Measurements from ENCODE around the gene HHAT. TPM values are rescaled to one million over a fixed set of nuclear protein-coding genes. Genes with fewer than 3 reads are reported as not detected.

The HHAT gene
- polyA plus RNA-seq, 2 donors, result 1.6 to 1.8 TPM

GRCh38 chr1:210374600-210374953, 45.9 kb downstream of the HHAT start:
- peaks cover 2 to 3% of the 10 kb centered on the region in 2 donors for H3K4me1 ChIP-seq (ENCODE audit: control insufficient read depth in 2 of 2, insufficient read depth in 2 of 2, low read length in 1 of 2)
- H3K4me3 ChIP-seq (ENCODE audit: low read depth in 1 of 2, low read length in 2 of 2), result no peak overlapping the region
- peak overlapping the region in 1 of 2 donors; percentile 40 for H3K27ac ChIP-seq (ENCODE audit: low read depth in 2 of 2, low read length in 1 of 2)
- no peaks in the 10 kb centered on the region for H3K9me3 ChIP-seq (ENCODE audit: control insufficient read depth in 2 of 2, insufficient read depth in 1 of 2, low read depth in 1 of 2, low read length in 1 of 2)
- no peaks in the 10 kb centered on the region for H3K36me3 ChIP-seq (ENCODE audit: control insufficient read depth in 2 of 2, insufficient read depth in 2 of 2, low read length in 1 of 2)
- 54 to 59% methylated on average over 4 of the region's 4 CpGs for WGBS, 2 donors
- H3K27me3 ChIP-seq (ENCODE audit: control insufficient read depth in 1 of 2, insufficient read depth in 2 of 2, low read length in 2 of 2), result no peaks in the 10 kb centered on the region

GRCh38 chr1:210376836-210377372, 48.2 kb downstream of the HHAT start:
- Histone ChIP-seq H3K4me3 (ENCODE audit: low read depth in 1 of 2, low read length in 2 of 2) (no peak overlapping the region), H3K27me3 (ENCODE audit: control insufficient read depth in 1 of 2, insufficient read depth in 2 of 2, low read length in 2 of 2) (no peaks in the 10 kb centered on the region), H3K27ac (ENCODE audit: low read depth in 2 of 2, low read length in 1 of 2) (no peak overlapping the region), H3K9me3 (ENCODE audit: control insufficient read depth in 2 of 2, insufficient read depth in 1 of 2, low read depth in 1 of 2, low read length in 1 of 2) (no peaks in the 10 kb centered on the region), H3K36me3 (ENCODE audit: control insufficient read depth in 2 of 2, insufficient read depth in 2 of 2, low read length in 1 of 2) (no peaks in the 10 kb centered on the region), H3K4me1 (ENCODE audit: control insufficient read depth in 2 of 2, insufficient read depth in 2 of 2, low read length in 1 of 2) (peaks cover 2 to 3% of the 10 kb centered on the region in 2 donors)
- WGBS, 2 donors, result 15 to 33% methylated on average over 1 of the region's 1 CpG

GRCh38 chr1:210377731-210378333, 49.1 kb downstream of the HHAT start:
- WGBS, 2 donors, result 64 to 79% methylated on average over 3 of the region's 3 CpGs
- Histone ChIP-seq H3K27ac (ENCODE audit: low read depth in 2 of 2, low read length in 1 of 2) (no peak overlapping the region), H3K36me3 (ENCODE audit: control insufficient read depth in 2 of 2, insufficient read depth in 2 of 2, low read length in 1 of 2) (no peaks in the 10 kb centered on the region), H3K27me3 (ENCODE audit: control insufficient read depth in 1 of 2, insufficient read depth in 2 of 2, low read length in 2 of 2) (no peaks in the 10 kb centered on the region), H3K9me3 (ENCODE audit: control insufficient read depth in 2 of 2, insufficient read depth in 1 of 2, low read depth in 1 of 2, low read length in 1 of 2) (no peaks in the 10 kb centered on the region), H3K4me1 (ENCODE audit: control insufficient read depth in 2 of 2, insufficient read depth in 2 of 2, low read length in 1 of 2) (peaks cover 2 to 3% of the 10 kb centered on the region in 2 donors), H3K4me3 (ENCODE audit: low read depth in 1 of 2, low read length in 2 of 2) (no peak overlapping the region)

- 55 to 78% methylated on average over 1 of the region's 1 CpG for WGBS, 2 donors
- Histone ChIP-seq H3K27me3 (ENCODE audit: control insufficient read depth in 1 of 2, insufficient read depth in 2 of 2, low read length in 2 of 2) (no peaks in the 10 kb centered on the region), H3K4me3 (ENCODE audit: low read depth in 1 of 2, low read length in 2 of 2) (no peak overlapping the region)
Measured at GRCh38 chr1:210378736-210379135, 50.0 kb downstream of the HHAT start.

GRCh38 chr1:210381934-210382333, 53.2 kb downstream of the HHAT start:
- whole genome bisulfite sequencing, 2 donors, result 86 to 87% methylated on average over 4 of the region's 4 CpGs
- Histone ChIP-seq H3K27ac (ENCODE audit: low read depth in 2 of 2, low read length in 1 of 2) (no peak overlapping the region), H3K4me3 (ENCODE audit: low read depth in 1 of 2, low read length in 2 of 2) (no peak overlapping the region), H3K36me3 (ENCODE audit: control insufficient read depth in 2 of 2, insufficient read depth in 2 of 2, low read length in 1 of 2) (no peaks in the 10 kb centered on the region), H3K4me1 (ENCODE audit: control insufficient read depth in 2 of 2, insufficient read depth in 2 of 2, low read length in 1 of 2) (peaks cover 0 to 2% of the 10 kb centered on the region in 2 donors), H3K27me3 (ENCODE audit: control insufficient read depth in 1 of 2, insufficient read depth in 2 of 2, low read length in 2 of 2) (no peaks in the 10 kb centered on the region), H3K9me3 (ENCODE audit: control insufficient read depth in 2 of 2, insufficient read depth in 1 of 2, low read depth in 1 of 2, low read length in 1 of 2) (no peaks in the 10 kb centered on the region)

More at GRCh38 chr1:210378736-210379135, 50.0 kb downstream of the HHAT start:
- H3K27ac ChIP-seq (ENCODE audit: low read depth in 2 of 2, low read length in 1 of 2), result peak overlapping the region in 1 of 2 donors; percentile 22
- no peaks in the 10 kb centered on the region for H3K9me3 ChIP-seq (ENCODE audit: control insufficient read depth in 2 of 2, insufficient read depth in 1 of 2, low read depth in 1 of 2, low read length in 1 of 2)
- no peaks in the 10 kb centered on the region for H3K36me3 ChIP-seq (ENCODE audit: control insufficient read depth in 2 of 2, insufficient read depth in 2 of 2, low read length in 1 of 2)
- peaks cover 2 to 3% of the 10 kb centered on the region in 2 donors for H3K4me1 ChIP-seq (ENCODE audit: control insufficient read depth in 2 of 2, insufficient read depth in 2 of 2, low read length in 1 of 2)

- Histone ChIP-seq H3K27me3 (ENCODE audit: control insufficient read depth in 1 of 2, insufficient read depth in 2 of 2, low read length in 2 of 2) (no peaks in the 10 kb centered on the region), H3K27ac (ENCODE audit: low read depth in 2 of 2, low read length in 1 of 2) (no peak overlapping the region), H3K4me1 (ENCODE audit: control insufficient read depth in 2 of 2, insufficient read depth in 2 of 2, low read length in 1 of 2) (no peaks in the 10 kb centered on the region), H3K4me3 (ENCODE audit: low read depth in 1 of 2, low read length in 2 of 2) (no peak overlapping the region), H3K9me3 (ENCODE audit: control insufficient read depth in 2 of 2, insufficient read depth in 1 of 2, low read depth in 1 of 2, low read length in 1 of 2) (no peaks in the 10 kb centered on the region), H3K36me3 (ENCODE audit: control insufficient read depth in 2 of 2, insufficient read depth in 2 of 2, low read length in 1 of 2) (no peaks in the 10 kb centered on the region)
Measured at GRCh38 chr1:210384625-210385024, 55.9 kb downstream of the HHAT start.

- no peaks in the 10 kb centered on the region for H3K9me3 ChIP-seq (ENCODE audit: control insufficient read depth in 2 of 2, insufficient read depth in 1 of 2, low read depth in 1 of 2, low read length in 1 of 2)
- no peak overlapping the region for H3K27ac ChIP-seq (ENCODE audit: low read depth in 2 of 2, low read length in 1 of 2)
- no peaks in the 10 kb centered on the region for H3K36me3 ChIP-seq (ENCODE audit: control insufficient read depth in 2 of 2, insufficient read depth in 2 of 2, low read length in 1 of 2)
- H3K4me1 ChIP-seq (ENCODE audit: control insufficient read depth in 2 of 2, insufficient read depth in 2 of 2, low read length in 1 of 2), result no peaks in the 10 kb centered on the region
- no peaks in the 10 kb centered on the region for H3K27me3 ChIP-seq (ENCODE audit: control insufficient read depth in 1 of 2, insufficient read depth in 2 of 2, low read length in 2 of 2)
- no peak overlapping the region for H3K4me3 ChIP-seq (ENCODE audit: low read depth in 1 of 2, low read length in 2 of 2)
Measured at GRCh38 chr1:210385228-210385627, 56.5 kb downstream of the HHAT start.

- Histone ChIP-seq H3K36me3 (ENCODE audit: control insufficient read depth in 2 of 2, insufficient read depth in 2 of 2, low read length in 1 of 2) (no peaks in the 10 kb centered on the region), H3K4me3 (ENCODE audit: low read depth in 1 of 2, low read length in 2 of 2) (no peak overlapping the region), H3K9me3 (ENCODE audit: control insufficient read depth in 2 of 2, insufficient read depth in 1 of 2, low read depth in 1 of 2, low read length in 1 of 2) (no peaks in the 10 kb centered on the region), H3K27me3 (ENCODE audit: control insufficient read depth in 1 of 2, insufficient read depth in 2 of 2, low read length in 2 of 2) (no peaks in the 10 kb centered on the region), H3K27ac (ENCODE audit: low read depth in 2 of 2, low read length in 1 of 2) (no peak overlapping the region), H3K4me1 (ENCODE audit: control insufficient read depth in 2 of 2, insufficient read depth in 2 of 2, low read length in 1 of 2) (no peaks in the 10 kb centered on the region)
- 80 to 90% methylated on average over 6 of the region's 6 CpGs for WGBS, 2 donors
Measured at GRCh38 chr1:210394281-210394821, 65.6 kb downstream of the HHAT start.

GRCh38 chr1:210396541-210396940, 67.8 kb downstream of the HHAT start:
- no peak overlapping the region for H3K4me3 ChIP-seq (ENCODE audit: low read depth in 1 of 2, low read length in 2 of 2)
- H3K36me3 ChIP-seq (ENCODE audit: control insufficient read depth in 2 of 2, insufficient read depth in 2 of 2, low read length in 1 of 2), result no peaks in the 10 kb centered on the region
- no peaks in the 10 kb centered on the region for H3K9me3 ChIP-seq (ENCODE audit: control insufficient read depth in 2 of 2, insufficient read depth in 1 of 2, low read depth in 1 of 2, low read length in 1 of 2)
- no peaks in the 10 kb centered on the region for H3K4me1 ChIP-seq (ENCODE audit: control insufficient read depth in 2 of 2, insufficient read depth in 2 of 2, low read length in 1 of 2)
- no peaks in the 10 kb centered on the region for H3K27me3 ChIP-seq (ENCODE audit: control insufficient read depth in 1 of 2, insufficient read depth in 2 of 2, low read length in 2 of 2)
- WGBS, 2 donors, result 96 to 99% methylated on average over 1 of the region's 1 CpG
- H3K27ac ChIP-seq (ENCODE audit: low read depth in 2 of 2, low read length in 1 of 2), result no peak overlapping the region

GRCh38 chr1:210397252-210397651, 68.5 kb downstream of the HHAT start:
- Histone ChIP-seq H3K27ac (ENCODE audit: low read depth in 2 of 2, low read length in 1 of 2) (no peak overlapping the region), H3K27me3 (ENCODE audit: control insufficient read depth in 1 of 2, insufficient read depth in 2 of 2, low read length in 2 of 2) (no peaks in the 10 kb centered on the region), H3K36me3 (ENCODE audit: control insufficient read depth in 2 of 2, insufficient read depth in 2 of 2, low read length in 1 of 2) (no peaks in the 10 kb centered on the region), H3K9me3 (ENCODE audit: control insufficient read depth in 2 of 2, insufficient read depth in 1 of 2, low read depth in 1 of 2, low read length in 1 of 2) (no peaks in the 10 kb centered on the region), H3K4me3 (ENCODE audit: low read depth in 1 of 2, low read length in 2 of 2) (no peak overlapping the region), H3K4me1 (ENCODE audit: control insufficient read depth in 2 of 2, insufficient read depth in 2 of 2, low read length in 1 of 2) (no peaks in the 10 kb centered on the region)
- WGBS, 2 donors, result 80 to 94% methylated on average over 1 of the region's 1 CpG
